RPMI7951 (cell line): Measurements from ENCODE around the gene MORN1. TPM values are rescaled to one million over a fixed set of nuclear protein-coding genes. Genes with fewer than 3 reads are reported as not detected.
A peak's percentile ranks its signal among the peaks of the same experiment; 100 is the strongest.
"Not testable (repeated sequence)": the region's sequence is repeated elsewhere in the genome, so short reads cannot be mapped to it uniquely, and the experiment has no call there.

Source experiments
- DNase-seq: peaks from one replicate; pipeline ENCODE4 v3.0.0-alpha.2; 2012; ENCODE audit warnings: low read depth
- total RNA-seq: library from RNA; depleted of rRNA; stranded (reverse); fragments of >200 nt; shearing (Covaris generic); gene quantifications from 2 replicates; pipeline ENCODE4 v1.2.3, GENCODE V29; 2014; rRNA removed

Gene MORN1
- total RNA-seq: 7.1 and 8.3 TPM in 2 replicates

- DNase-seq: peak; percentile 98
Observed at GRCh38 chr1:2391041-2391930, at the start of gene MORN1, which contains the start of gene RER1. MORN1 (minus strand) TSS chr1:2391554; CDS start chr1:2391533, 21 bp downstream. RER1 (plus strand) TSS chr1:2391841; CDS start chr1:2395791, 3,950 bp downstream.

- DNase-seq: not testable (repeated sequence)
Observed at GRCh38 chr1:2440346-2440745, 49.0 kb upstream of the MORN1 start.

GRCh38 chr1:2439369-2439768 is 48.0 kb upstream of the MORN1 start:
- no peak for DNase-seq

GRCh38 chr1:2438641-2439040 is 47.3 kb upstream of the MORN1 start:
- DNase-seq: no peak

- DNase-seq: no peak
Observed at GRCh38 chr1:2438038-2438437, 46.7 kb upstream of the MORN1 start.

GRCh38 chr1:2437617-2438016 is 46.3 kb upstream of the MORN1 start:
- DNase-seq: no peak

- DNase-seq: no peak
Observed at GRCh38 chr1:2436876-2437275, 45.5 kb upstream of the MORN1 start.

GRCh38 chr1:2435746-2436355 is 44.5 kb upstream of the MORN1 start:
- DNase-seq: no peak

- no peak for DNase-seq
Observed at GRCh38 chr1:2435091-2435490, 43.7 kb upstream of the MORN1 start.

- DNase-seq: no peak
Observed at GRCh38 chr1:2433936-2434655, 42.7 kb upstream of the MORN1 start.

GRCh38 chr1:2433196-2433595 is 41.8 kb upstream of the MORN1 start:
- no peak for DNase-seq

- DNase-seq: no peak
Observed at GRCh38 chr1:2432441-2432844, 41.1 kb upstream of the MORN1 start.

- no peak for DNase-seq
Observed at GRCh38 chr1:2431518-2431917, 40.2 kb upstream of the MORN1 start.

GRCh38 chr1:2431103-2431502 is 39.7 kb upstream of the MORN1 start:
- DNase-seq: no peak

GRCh38 chr1:2430592-2430973 is 39.2 kb upstream of the MORN1 start:
- DNase-seq: no peak

GRCh38 chr1:2429780-2430591 is 38.6 kb upstream of the MORN1 start:
- DNase-seq: no peak

- DNase-seq: no peak
Observed at GRCh38 chr1:2428490-2428889, 37.1 kb upstream of the MORN1 start.

GRCh38 chr1:2427976-2428375 is 36.6 kb upstream of the MORN1 start:
- no peak for DNase-seq

- no peak for DNase-seq
Observed at GRCh38 chr1:2427051-2427450, 35.7 kb upstream of the MORN1 start.

GRCh38 chr1:2426540-2426939 is 35.2 kb upstream of the MORN1 start:
- DNase-seq: no peak

- DNase-seq: no peak
Observed at GRCh38 chr1:2425892-2426291, 34.5 kb upstream of the MORN1 start.

GRCh38 chr1:2422523-2422922 is 31.2 kb upstream of the MORN1 start:
- no peak for DNase-seq
